Stimulated activated CD8-positive, alpha-beta memory T cell treated with anti-CD3 and anti-CD28 coated beads, Interleukin-15, amount 100 ng/mL, for 24 hours (primary cell): ENCODE data around the gene TNFRSF1B.

Experiments used
- DNase-seq: peaks from one replicate; pipeline ENCODE4 v3.0.0-alpha.2; 2020; ENCODE audit warnings: low read depth

The TNFRSF1B gene

DNA sequence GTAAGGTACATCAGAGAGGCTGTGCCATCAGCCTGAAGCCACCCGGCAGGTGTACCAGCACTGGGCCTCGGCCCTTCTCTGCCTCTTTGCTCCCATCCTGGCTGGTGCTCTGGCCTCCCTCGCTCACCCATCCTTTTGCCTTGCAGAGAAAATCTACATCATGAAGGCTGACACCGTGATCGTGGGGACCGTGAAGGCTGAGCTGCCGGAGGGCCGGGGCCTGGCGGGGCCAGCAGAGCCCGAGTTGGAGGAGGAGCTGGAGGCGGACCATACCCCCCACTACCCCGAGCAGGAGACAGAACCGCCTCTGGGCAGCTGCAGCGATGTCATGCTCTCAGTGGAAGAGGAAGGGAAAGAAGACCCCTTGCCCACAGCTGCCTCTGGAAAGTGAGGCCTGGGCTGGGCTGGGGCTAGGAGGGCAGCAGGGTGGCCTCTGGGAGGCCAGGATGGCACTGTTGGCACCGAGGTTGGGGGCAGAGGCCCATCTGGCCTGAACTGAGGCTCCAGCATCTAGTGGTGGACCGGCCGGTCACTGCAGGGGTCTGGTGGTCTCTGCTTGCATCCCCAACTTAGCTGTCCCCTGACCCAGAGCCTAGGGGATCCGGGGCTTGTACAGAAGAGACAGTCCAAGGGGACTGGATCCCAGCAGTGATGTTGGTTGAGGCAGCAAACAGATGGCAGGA lies 24.5 kb upstream of the TNFRSF1B start:
- DNase-seq, result no peak

DNA sequence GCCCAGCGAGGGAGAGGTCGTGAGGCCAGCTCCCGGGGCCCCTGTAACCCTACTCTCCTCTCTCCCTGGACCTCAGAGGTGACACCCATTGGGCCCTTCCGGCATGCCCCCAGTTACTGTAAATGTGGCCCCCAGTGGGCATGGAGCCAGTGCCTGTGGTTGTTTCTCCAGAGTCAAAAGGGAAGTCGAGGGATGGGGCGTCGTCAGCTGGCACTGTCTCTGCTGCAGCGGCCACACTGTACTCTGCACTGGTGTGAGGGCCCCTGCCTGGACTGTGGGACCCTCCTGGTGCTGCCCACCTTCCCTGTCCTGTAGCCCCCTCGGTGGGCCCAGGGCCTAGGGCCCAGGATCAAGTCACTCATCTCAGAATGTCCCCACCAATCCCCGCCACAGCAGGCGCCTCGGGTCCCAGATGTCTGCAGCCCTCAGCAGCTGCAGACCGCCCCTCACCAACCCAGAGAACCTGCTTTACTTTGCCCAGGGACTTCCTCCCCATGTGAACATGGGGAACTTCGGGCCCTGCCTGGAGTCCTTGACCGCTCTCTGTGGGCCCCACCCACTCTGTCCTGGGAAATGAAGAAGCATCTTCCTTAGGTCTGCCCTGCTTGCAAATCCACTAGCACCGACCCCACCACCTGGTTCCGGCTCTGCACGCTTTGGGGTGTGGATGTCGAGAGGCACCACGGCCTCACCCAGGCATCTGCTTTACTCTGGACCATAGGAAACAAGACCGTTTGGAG lies 23.7 kb upstream of the TNFRSF1B start:
- no peak for DNase-seq

DNA sequence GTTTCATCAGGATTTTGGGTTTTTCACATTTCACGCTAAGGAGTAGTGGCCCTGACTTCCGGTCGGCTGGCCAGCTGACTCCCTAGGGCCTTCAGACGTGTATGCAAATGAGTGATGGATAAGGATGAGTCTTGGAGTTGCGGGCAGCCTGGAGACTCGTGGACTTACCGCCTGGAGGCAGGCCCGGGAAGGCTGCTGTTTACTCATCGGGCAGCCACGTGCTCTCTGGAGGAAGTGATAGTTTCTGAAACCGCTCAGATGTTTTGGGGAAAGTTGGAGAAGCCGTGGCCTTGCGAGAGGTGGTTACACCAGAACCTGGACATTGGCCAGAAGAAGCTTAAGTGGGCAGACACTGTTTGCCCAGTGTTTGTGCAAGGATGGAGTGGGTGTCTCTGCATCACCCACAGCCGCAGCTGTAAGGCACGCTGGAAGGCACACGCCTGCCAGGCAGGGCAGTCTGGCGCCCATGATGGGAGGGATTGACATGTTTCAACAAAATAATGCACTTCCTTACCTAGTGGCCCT lies 23.1 kb upstream of the TNFRSF1B start:
- no peak for DNase-seq

DNA sequence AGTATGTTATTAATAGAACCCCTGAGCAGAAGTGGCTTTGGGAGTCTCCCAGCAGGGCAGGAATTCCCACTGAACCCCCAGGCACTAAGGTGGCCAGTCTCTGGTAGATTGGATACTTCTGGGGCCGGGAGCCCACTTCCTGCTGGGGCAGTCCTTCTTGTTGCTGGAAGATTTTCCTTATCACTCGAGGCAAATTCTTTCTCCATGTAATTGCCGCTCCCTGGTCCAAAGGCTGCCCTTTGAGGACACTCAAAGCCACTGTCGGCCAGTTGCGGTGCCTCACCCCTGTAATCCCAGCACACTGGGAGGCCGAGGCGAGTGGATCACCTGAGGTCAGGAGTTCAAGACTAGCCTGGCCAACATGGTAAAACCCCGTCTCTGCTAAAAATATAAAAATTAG lies 22.6 kb upstream of the TNFRSF1B start:
- no peak for DNase-seq

DNA sequence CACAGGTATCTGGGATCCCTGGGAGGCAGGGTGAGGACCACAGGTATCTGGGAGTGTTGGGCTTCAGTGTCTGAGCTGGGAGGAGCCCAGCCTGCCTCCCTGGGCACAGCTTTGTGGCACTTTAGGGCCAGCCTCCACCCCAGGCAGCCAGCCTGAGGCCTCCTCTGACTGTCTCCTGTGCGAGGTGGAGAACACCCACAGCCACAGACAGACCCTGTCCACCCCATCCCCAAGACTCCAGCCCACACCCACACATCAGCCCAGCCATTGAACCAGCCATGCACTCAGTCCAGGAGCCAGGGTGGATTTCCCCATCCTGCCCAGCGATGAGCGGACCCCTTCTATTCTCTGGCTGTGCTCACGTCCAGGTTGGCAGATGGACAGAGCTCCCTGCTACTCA lies 21.8 kb upstream of the TNFRSF1B start:
- DNase-seq, result no peak

DNA sequence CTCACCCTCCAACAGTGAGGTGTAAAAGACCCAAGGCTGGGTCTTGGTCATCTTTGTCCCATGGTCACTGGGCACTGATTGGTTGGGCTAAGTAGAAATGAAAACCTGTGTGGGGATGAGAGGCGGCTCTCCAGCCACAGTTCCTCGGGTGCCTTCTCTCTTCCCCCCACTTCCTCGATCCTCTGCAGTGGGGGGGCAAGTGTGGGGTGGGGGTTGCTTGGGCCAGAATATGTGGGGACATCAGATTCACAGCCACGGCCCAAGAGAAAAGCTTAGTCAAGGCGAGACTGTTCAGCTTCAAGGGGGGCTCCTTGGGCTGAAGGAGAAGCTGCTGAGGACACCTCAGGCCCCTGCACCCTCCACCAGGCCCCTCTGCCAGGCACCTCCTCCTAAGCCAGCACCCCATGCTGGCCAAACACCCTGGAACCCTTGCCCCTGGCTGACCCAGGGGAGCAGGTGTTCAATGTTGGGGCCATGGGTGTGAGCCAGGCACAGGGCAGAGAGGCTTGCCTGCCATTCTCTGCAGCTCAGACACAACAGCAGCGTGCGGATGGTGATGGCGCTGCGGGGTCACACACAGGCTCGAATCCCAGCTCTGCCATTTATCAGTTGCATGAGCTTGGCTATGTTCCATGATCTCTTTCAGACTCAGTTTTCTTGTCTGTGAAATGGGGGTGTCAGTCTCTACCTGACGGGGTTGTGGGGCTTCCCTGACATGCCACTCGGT lies 21.0 kb upstream of the TNFRSF1B start:
- DNase-seq, result no peak

DNA sequence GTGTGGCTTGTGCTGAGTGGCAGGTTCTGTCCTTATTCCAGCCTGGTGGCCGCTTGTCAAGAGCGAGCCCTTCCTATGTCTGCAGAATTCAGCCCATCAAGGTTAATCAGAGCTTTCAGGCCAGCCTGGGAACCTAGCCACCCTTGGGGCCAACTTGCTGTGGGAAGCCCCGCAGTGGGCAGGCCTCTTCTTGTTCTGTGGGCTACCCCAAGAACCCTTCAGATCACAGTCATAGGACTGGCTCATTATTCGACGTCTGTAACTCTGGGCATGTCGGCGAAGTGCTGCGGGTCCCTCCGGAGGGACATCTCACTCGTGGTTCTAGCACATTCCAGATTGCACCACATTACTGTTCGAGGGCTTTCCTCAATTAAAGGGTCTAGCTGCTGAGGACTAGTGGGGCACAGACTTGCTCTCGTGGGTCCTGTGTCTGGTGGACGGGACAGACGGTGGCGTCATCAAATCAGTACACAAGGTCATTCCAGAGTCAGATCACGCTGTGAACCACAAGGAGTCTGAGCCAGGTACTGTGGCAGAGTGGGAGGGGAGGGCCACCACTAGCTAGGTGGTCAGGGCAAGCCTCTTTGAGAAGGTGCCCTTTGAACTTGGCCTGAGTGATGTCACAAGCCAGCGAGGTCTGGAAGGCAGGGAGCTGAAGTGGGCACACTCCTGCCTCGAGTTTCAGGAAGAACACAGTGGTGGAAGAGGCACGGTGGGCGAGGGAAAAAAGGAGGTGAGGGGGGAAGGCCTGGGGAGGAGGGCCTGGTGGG lies 20.3 kb upstream of the TNFRSF1B start:
- DNase-seq, result no peak

DNA sequence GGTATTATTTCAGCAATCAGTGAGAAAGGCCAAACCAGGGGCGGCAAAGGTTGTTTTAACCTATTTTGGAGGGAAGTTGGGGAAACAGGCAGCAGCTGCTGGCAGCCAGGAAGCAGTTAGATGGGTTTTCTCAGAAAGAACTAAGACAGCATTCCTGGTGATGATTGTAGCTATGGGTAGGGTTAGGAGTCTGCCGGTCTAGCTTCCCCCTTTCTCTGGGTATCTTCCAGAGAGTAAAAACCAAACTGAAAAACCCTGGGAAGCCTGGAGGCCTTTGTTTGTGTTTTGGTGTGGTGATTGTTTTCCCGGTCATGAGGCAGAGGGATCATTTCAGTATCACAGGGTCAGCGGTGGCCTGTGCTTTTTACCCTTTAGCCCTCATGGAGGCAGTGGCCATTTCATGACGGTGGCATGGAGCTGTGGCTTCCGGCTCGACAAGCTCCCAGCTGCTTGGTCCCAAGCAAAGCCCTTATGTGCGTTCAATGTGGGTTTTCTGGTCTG lies 19.5 kb upstream of the TNFRSF1B start:
- DNase-seq, result no peak

DNA sequence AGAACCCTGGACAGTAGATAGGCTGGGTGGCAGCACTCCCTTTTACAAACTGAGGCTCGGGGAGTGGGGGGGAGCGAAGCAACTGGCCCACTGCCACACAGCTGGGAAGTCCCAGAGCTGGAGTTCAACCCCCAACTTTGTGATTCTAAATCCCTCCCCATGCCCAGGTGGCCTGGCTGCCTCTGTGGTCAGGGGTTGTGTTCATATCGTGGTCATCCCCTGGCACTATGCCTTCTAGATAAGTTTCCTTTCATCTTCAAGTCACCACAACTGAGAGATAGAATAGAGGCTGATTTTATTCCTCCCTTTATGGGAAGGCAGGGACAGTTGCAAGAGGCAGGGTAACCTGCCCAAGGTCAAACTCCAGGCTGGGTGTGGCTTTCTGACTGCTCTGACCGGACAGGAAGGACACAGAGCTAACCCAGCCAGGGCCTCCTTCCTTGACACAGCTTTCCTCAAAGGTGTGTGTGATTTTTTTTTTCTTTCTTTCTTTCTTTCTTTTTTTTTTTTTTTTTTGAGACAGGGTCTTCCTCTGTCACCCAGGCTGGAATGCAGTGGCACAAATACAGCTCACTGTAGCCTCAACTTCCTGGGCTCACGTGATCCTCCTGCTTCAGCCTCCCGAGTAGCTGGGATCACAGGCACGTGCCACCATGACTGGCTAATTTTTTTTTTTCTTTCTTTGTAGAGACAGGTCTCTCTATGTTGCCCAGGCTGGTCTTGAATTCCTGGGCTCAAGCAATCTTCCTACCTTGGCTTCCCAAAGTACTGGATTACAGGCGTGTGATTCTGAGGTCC lies 18.4 kb upstream of the TNFRSF1B start:
- DNase-seq, result no peak

DNA sequence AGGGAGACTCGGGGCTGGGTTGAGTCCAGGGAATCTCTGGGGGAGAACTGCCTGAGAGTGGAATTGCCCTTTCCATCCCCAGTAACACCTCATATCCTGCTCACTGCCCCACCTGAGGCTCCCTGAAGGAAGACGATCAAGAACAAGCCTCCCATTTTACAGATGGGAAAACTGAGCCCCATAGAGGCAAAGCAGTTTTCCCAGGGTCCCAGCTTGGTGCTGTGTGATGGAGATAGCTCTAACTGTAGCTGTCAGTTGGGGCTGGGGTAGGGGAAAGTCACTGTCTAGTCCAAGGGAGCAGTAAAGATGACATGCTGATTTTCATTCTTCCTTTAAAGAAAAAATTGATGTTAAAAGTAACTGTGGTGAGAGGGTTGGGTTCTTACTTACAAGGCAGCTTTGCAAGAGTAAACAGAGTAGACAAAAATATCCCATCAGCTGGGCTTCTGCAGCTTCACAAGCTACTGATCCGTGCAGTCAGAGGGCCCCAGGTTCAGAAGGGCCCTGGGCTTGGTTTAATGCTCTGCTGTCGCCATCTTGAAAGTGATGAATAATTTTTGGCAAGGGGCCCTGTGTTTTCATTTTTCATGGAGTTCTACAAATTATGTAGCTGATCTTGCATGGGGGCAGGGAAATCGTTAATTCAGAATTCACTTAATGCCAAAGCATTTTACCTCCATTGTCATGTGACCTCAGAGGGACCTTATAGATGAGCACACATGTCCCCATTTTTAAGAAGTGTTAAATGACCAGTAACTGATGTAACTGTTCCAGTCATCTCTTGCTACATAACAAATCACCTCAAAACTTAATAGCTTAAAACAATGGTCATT lies 17.6 kb upstream of the TNFRSF1B start:
- no peak for DNase-seq

DNA sequence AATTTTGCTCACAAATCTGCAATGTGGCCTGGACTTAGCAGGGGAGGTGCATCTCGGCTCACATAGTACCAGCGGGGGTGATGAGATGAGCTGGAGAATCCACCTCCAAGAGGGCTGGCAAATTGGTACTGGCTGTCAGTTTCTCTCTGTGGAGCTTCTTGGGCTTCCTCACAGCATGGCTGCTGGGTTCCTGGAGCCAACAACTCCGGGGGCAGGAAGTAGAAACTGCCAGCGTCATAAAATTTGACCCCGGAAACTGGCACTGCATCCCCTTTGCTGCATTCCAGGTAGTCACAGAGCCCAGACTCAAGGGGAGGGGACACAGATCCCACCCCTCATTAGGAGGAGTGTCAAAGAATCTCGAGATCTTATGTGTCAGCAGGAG lies 17.0 kb upstream of the TNFRSF1B start:
- no peak for DNase-seq

DNA sequence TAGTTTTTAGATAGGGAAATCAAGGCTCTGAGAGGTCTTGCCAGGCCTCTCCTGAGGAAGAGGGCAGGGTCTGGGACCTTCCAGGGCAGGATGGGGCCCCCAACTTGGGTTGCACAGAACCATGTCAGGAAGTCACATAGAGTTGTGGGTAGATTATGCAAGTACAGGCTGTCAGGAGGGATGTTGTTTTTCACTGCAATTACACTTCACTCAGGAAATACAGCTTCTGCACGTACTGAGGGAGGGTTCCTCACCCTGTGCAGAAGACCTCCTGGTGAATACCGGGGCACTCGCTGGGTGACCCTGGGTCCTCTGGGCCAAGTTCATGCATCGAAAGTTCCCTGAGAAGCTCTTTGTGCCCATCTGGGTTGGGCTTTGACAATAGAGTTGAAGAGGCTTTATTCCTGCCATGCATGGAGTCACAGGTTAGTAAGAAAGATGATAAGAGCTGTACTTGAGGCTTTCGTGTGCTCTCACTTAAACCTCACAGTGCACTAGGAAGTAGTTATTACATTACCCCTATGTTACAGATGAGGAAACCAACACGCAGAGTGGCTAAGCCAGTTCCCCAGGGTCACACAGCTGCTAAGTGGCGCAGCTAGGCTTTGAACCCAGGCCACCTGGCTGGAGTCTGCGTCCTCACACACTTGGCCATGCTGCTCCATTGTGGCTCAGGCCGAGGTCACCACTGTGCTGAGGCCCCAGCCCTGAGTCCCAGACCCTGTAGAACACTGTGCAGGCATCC lies 16.2 kb upstream of the TNFRSF1B start:
- no peak for DNase-seq

DNA sequence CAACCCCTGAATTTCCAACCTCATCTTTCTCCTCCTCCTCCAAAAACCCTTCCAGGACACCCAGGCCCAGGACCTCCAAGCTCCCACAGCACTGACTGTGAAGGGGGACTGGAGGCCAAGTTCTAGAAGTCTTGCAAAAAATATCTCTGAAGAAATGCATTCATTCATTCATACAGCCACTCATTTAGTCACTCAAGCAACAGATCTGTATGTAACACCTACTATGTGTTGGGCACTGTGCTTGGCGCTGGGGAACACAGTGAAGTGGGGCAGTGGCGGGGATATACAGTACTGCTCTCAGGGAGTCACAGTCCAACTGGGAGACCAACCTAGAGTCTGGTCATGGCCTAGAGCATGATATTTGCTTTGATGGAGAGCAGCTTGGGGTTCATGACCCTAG lies 15.3 kb upstream of the TNFRSF1B start:
- DNase-seq, result no peak

DNA sequence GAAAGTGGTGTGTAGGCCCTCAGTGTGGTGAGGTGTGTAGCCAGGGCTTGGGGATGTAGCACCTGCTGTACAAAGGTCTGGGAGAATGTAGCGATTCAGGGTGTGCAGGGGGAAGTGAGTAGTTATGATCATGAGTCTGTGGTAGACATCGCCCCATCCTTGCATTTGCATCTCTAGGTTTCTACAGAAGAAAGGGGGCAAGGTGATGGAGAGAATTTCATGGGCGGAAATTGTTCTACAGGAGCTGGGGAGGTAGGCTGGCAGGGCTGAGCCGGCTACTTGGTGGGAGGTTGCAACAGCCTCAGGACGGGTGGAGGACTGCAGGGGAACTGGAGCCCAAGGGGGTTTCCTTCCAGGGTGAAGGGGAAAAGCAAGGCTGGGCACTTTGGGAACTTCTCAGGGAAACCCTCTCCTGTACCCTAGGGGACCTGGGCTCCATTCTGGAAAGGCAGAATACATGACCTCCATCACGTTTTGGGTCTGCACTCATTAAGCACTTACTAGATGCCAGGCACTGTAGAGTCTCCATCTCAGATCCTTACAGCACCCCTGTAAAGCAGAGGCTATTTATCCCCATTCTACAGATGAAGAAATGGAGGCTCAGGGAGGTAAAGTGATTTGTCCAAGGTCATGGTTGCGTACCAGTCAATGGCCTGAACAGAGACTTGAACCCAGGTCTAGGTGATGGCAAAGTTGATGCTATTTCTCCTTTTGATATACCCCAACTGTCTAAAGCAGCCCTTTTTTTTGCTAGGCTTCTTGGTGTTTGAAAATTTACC lies 14.5 kb upstream of the TNFRSF1B start:
- no peak for DNase-seq

DNA sequence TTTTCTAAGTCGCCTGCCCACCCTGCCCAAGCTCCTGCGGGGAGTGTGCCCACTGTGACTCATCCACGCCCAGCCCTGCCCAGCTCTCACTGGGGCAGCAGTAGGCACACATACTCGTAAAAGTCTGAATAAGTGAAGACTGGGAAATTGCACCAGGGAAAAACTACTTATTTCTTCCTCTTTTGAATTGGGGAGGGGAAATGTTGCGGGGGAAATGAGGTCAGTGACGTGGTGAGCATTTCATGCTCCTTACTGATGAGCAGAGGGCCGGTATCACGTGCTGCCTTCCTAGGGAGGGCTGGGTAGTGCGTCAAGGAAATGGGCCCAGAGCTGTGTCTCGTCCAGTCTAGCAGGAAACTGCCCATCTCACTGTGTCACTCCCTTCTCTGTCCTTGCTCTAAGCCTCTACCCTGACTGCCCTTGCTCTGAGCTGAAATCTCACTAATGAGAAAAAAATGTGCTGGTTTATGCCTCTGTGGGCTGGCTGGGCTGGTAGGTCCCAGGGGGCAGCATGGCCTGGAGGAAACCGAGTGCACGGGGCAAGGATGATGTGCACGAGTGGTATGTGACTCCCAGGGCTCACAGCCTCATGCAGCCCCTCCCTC lies 13.5 kb upstream of the TNFRSF1B start:
- DNase-seq, result no peak

DNA sequence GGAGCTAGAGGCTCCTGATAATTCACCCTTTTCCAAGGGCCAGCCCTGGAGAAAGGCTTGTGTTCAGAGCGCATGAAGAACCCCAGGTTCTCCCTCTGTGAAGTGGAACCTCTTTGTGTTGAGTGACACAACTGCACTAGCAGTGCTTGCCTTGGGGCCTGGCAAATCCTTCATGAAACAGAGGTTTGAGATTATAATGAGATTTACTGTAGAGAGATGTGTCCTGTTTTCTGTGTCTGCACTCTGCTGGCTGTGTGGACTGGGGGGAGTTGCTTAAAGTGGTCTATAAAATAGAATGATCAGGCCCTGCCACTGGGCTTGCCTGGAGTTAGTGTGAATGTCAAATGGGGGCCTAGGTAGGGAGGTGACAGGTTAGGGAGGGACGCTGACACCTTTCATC lies 11.5 kb upstream of the TNFRSF1B start:
- no peak for DNase-seq

DNA sequence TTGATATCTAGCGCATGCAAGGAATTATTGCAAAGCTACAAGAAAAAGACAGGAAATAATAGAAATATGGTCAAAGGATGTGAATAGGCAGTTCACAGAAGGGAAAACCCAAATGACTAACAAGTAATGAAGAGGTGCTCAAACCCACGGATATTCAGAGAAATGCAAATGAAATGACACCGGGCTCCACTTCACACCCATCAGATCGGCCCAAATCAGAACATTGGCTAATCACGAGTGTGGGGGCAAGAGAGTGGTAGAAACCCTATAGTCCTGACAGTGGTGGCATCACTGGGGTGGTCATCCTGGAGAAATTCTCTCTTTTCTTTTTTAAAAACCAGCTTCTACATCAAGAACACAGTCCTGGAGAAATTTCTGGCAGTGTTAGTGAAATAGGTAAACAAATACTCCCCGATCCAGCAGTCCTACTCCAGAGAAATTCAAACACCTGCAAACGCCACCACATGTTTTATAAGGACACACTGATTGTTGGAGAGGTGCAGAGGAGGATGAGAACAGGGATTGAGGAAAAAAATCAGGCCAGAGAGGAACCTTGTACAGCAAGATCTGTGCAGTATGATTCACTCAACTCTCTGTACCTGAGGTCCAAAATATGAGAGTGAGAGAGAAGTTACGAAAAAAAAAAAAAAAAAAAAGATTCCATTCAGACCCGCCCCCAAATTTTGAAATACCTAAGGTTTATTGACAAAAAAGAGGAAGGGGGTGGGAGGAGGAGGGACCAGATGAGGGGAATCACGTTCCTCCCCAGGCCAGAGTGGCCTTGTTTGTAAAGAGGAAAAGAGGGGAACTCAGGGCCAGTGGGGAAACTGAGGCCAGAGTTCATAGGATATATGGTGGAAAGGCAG lies 9.2 kb upstream of the TNFRSF1B start:
- DNase-seq, result no peak
